HEK293 (cell line): ENCODE measurements around the gene GNAI2.

Experiments
- ATF2 ChIP-seq: fragments of 450-650 bp; formaldehyde crosslinking; IDR thresholded peaks from 2 replicates; pipeline ENCODE4 v1.5.1; 2016; ENCODE audit warnings: missing biosample characterization, missing genetic modification characterization, low read depth
- BCL11A ChIP-seq: fragments of 450-650 bp; formaldehyde crosslinking; IDR thresholded peaks from 2 replicates; pipeline ENCODE4 v1.5.1; 2016; ENCODE audit warnings: low read depth, missing biosample characterization, missing genetic modification characterization
- EGR2 ChIP-seq: fragments of 450-650 bp; formaldehyde crosslinking; IDR thresholded peaks from 2 replicates; pipeline ENCODE4 v1.5.1; 2016; ENCODE audit warnings: low read depth, missing biosample characterization, missing genetic modification characterization
- IKZF3 ChIP-seq: fragments of 450-650 bp; IDR thresholded peaks from 2 replicates; pipeline ENCODE4 v1.5.0; 2018; ENCODE audit warnings: missing biosample characterization, mild to moderate bottlenecking, missing genetic modification characterization, moderate library complexity
- SP3 ChIP-seq: fragments of 450-650 bp; formaldehyde crosslinking; IDR thresholded peaks from 2 replicates; pipeline ENCODE4 v1.5.1; 2016; ENCODE audit warnings: missing biosample characterization, missing genetic modification characterization
- TCF7L2 ChIP-seq: IDR thresholded peaks from 2 replicates; pipeline ENCODE4 v1.6.1; 2011; ENCODE audit warnings: low read depth, mild to moderate bottlenecking, inconsistent platforms, low read length, moderate library complexity, borderline replicate concordance
- ZBTB1 ChIP-seq: fragments of 450-650 bp; formaldehyde crosslinking; IDR thresholded peaks from 2 replicates; pipeline ENCODE4 v1.5.1; 2016; ENCODE audit warnings: missing biosample characterization, missing genetic modification characterization
- ZBTB20 ChIP-seq: fragments of 450-650 bp; formaldehyde crosslinking; IDR thresholded peaks from 2 replicates; pipeline ENCODE4 v1.5.1; 2016; ENCODE audit warnings: missing biosample characterization, missing genetic modification characterization
- ZFHX2 ChIP-seq: fragments of 450-650 bp; formaldehyde crosslinking; conservative IDR thresholded peaks from 2 replicates; pipeline ENCODE4 v1.5.1; 2016; ENCODE audit warnings: missing biosample characterization, missing genetic modification characterization
- ZNF133 ChIP-seq: fragments of 450-650 bp; formaldehyde crosslinking; IDR thresholded peaks from 2 replicates; pipeline ENCODE4 v1.5.1; 2016; ENCODE audit warnings: missing biosample characterization, missing genetic modification characterization
- ZNF16 ChIP-seq: fragments of 450-650 bp; formaldehyde crosslinking; IDR thresholded peaks from 2 replicates; pipeline ENCODE4 v1.5.1; 2016; ENCODE audit warnings: low read depth, missing biosample characterization, missing genetic modification characterization
- ZNF239 ChIP-seq: fragments of 450-650 bp; formaldehyde crosslinking; IDR thresholded peaks from 2 replicates; pipeline ENCODE4 v1.5.1; 2016; ENCODE audit warnings: missing biosample characterization, missing genetic modification characterization
- ZNF335 ChIP-seq: fragments of 450-650 bp; formaldehyde crosslinking; conservative IDR thresholded peaks from 2 replicates; pipeline ENCODE4 v1.5.1; 2016; ENCODE audit warnings: missing biosample characterization, missing genetic modification characterization
- ZNF391 ChIP-seq: fragments of 450-650 bp; formaldehyde crosslinking; IDR thresholded peaks from 2 replicates; pipeline ENCODE4 v1.5.1; 2016; ENCODE audit warnings: low read depth, missing biosample characterization, missing genetic modification characterization, borderline replicate concordance
- ZNF394 ChIP-seq: fragments of 450-650 bp; formaldehyde crosslinking; IDR thresholded peaks from 2 replicates; pipeline ENCODE4 v1.5.1; 2016; ENCODE audit warnings: missing biosample characterization, missing genetic modification characterization, mild to moderate bottlenecking, moderate library complexity, borderline replicate concordance
- ZNF48 ChIP-seq: fragments of 450-650 bp; formaldehyde crosslinking; IDR thresholded peaks from 2 replicates; pipeline ENCODE4 v1.5.1; 2016; ENCODE audit warnings: missing biosample characterization, missing genetic modification characterization
- ZNF544 ChIP-seq: fragments of 450-650 bp; formaldehyde crosslinking; IDR thresholded peaks from 2 replicates; pipeline ENCODE4 v1.5.0; 2017; ENCODE audit warnings: missing biosample characterization, missing genetic modification characterization
- ZNF549 ChIP-seq: fragments of 450-650 bp; IDR thresholded peaks from 2 replicates; pipeline ENCODE4 v1.5.1; 2018; ENCODE audit warnings: missing biosample characterization, missing genetic modification characterization, mild to moderate bottlenecking, inconsistent platforms, moderate library complexity
- ZNF560 ChIP-seq: fragments of 450-650 bp; formaldehyde crosslinking; IDR thresholded peaks from 2 replicates; pipeline ENCODE4 v1.5.1; 2017; ENCODE audit warnings: missing biosample characterization, missing genetic modification characterization, borderline replicate concordance
- ZNF654 ChIP-seq: fragments of 450-650 bp; formaldehyde crosslinking; IDR thresholded peaks from 2 replicates; pipeline ENCODE4 v1.5.1; 2016; ENCODE audit warnings: low read depth, missing biosample characterization, missing genetic modification characterization
- ZNF777 ChIP-seq: fragments of 450-650 bp; formaldehyde crosslinking; IDR thresholded peaks from 2 replicates; pipeline ENCODE4 v1.5.1; 2017; ENCODE audit warnings: missing biosample characterization, missing genetic modification characterization, borderline replicate concordance
- ZNF837 ChIP-seq: fragments of 450-650 bp; formaldehyde crosslinking; IDR thresholded peaks from 2 replicates; pipeline ENCODE4 v1.5.1; 2016; ENCODE audit warnings: missing biosample characterization, missing genetic modification characterization
- ZSCAN23 ChIP-seq: fragments of 450-650 bp; formaldehyde crosslinking; IDR thresholded peaks from 2 replicates; pipeline ENCODE4 v1.5.1; 2016; ENCODE audit warnings: missing biosample characterization, missing genetic modification characterization
- TF ChIP-seq, protein P1 (sequence below): fragments of 450-650 bp; IDR thresholded peaks from 2 replicates; pipeline ENCODE4 v1.5.1; 2018; ENCODE audit warnings: missing biosample characterization, mild to moderate bottlenecking, missing genetic modification characterization
- TF ChIP-seq, protein P2 (sequence below): fragments of 450-650 bp; formaldehyde crosslinking; IDR thresholded peaks from 2 replicates; pipeline ENCODE4 v1.5.1; 2017; ENCODE audit warnings: missing biosample characterization, missing genetic modification characterization

Gene GNAI2

DNA sequence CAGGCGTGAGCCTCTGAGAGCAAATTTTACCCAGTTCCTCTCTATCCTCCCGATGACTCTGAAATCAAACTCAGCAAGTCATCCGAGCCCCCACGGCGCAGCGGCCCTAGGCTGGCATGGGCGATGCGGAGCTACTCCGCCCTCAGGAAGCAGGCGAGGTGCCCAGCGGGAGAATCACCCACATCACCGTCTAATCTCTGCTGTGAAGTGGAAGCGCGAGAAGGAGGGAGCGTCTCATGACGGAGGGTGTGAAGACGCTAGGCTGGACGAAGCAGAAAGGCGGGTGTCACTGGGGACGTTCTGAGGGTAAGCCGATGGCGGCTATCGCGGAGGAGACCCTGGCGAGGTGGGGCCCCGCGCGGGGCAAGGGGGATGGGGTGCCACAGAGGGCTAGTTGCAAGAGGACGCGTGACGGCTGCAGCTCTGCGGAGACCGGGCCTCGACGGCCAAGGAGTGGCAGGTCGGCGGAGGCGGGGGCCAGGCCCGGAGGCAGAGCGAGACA is 9.1 kb upstream of the GNAI2 start (continued):
- TF ChIP-seq ZBTB1 (tag by site-specific recombination) (no peak), ZSCAN23 (tag by site-specific recombination) (no peak), ZNF549 (tag by site-specific recombination) (no peak), ATF2 (tag by site-specific recombination) (no peak), ZNF16 (tag by site-specific recombination) (no peak), ZNF560 (no peak), ZBTB20 (no peak), TCF7L2 (no peak), ZNF654 (no peak), IKZF3 (tag by site-specific recombination) (no peak), ZFHX2 (peak; percentile 7; the same call in 1 of the 2 replicates), ZNF391 (tag by site-specific recombination) (peak; percentile 29; the same call in 1 of the 2 replicates), ZNF239 (tag by site-specific recombination) (no peak), EGR2 (tag by site-specific recombination) (no peak), ZNF837 (tag by site-specific recombination) (no peak), ZNF48 (tag by site-specific recombination) (no peak), BCL11A (tag by site-specific recombination) (no peak), SP3 (tag by site-specific recombination) (no peak), ZNF544 (tag by site-specific recombination) (no peak), ZNF777 (peak; percentile 98), ZNF335 (tag by site-specific recombination) (peak; percentile 71), ZNF133 (tag by site-specific recombination) (no peak), ZNF394 (peak; percentile 40; the same call in 1 of the 2 replicates)
- TF ChIP-seq, protein P1, sequence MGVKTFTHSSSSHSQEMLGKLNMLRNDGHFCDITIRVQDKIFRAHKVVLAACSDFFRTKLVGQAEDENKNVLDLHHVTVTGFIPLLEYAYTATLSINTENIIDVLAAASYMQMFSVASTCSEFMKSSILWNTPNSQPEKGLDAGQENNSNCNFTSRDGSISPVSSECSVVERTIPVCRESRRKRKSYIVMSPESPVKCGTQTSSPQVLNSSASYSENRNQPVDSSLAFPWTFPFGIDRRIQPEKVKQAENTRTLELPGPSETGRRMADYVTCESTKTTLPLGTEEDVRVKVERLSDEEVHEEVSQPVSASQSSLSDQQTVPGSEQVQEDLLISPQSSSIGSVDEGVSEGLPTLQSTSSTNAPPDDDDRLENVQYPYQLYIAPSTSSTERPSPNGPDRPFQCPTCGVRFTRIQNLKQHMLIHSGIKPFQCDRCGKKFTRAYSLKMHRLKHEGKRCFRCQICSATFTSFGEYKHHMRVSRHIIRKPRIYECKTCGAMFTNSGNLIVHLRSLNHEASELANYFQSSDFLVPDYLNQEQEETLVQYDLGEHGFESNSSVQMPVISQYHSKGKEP (tag by site-specific recombination): no peak
- TF ChIP-seq, protein P2, sequence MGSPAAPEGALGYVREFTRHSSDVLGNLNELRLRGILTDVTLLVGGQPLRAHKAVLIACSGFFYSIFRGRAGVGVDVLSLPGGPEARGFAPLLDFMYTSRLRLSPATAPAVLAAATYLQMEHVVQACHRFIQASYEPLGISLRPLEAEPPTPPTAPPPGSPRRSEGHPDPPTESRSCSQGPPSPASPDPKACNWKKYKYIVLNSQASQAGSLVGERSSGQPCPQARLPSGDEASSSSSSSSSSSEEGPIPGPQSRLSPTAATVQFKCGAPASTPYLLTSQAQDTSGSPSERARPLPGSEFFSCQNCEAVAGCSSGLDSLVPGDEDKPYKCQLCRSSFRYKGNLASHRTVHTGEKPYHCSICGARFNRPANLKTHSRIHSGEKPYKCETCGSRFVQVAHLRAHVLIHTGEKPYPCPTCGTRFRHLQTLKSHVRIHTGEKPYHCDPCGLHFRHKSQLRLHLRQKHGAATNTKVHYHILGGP (tag by site-specific recombination): no peak
- TF ChIP-seq, all 188 proteins: peak for 20
